ENCODE results near the gene DDC. TPM values are rescaled to one million over a fixed set of nuclear protein-coding genes. Genes with fewer than 3 reads are reported as not detected.
"Not testable (repeated sequence)": the region's sequence is repeated elsewhere in the genome, so short reads cannot be mapped to it uniquely, and the experiment has no call there.

DDC gene
- total RNA-seq, 2 donors from 2014 or later = 0.85 TPM; not detected in 1

DNA sequence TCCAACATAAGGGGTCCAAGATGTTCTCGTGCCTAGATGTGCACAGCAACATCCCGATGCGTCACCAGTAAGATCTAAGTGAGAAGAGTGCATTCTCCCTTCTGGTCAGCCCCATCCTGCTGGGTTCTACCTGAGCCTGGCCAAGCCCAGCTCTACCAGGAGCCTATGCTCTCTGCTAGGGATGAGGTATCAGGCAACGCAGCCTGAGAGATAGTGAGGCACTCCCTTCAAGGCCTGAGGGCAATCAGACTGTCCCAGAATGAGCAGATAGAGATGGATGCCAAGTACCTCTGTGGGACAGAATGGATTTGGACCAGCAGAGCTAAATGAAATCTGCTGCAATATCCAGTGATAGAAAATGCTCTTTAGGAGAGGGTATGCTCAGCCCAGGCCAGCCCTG, 26.7 kb downstream of the DDC start:
- TF ChIP-seq, protein P1, sequence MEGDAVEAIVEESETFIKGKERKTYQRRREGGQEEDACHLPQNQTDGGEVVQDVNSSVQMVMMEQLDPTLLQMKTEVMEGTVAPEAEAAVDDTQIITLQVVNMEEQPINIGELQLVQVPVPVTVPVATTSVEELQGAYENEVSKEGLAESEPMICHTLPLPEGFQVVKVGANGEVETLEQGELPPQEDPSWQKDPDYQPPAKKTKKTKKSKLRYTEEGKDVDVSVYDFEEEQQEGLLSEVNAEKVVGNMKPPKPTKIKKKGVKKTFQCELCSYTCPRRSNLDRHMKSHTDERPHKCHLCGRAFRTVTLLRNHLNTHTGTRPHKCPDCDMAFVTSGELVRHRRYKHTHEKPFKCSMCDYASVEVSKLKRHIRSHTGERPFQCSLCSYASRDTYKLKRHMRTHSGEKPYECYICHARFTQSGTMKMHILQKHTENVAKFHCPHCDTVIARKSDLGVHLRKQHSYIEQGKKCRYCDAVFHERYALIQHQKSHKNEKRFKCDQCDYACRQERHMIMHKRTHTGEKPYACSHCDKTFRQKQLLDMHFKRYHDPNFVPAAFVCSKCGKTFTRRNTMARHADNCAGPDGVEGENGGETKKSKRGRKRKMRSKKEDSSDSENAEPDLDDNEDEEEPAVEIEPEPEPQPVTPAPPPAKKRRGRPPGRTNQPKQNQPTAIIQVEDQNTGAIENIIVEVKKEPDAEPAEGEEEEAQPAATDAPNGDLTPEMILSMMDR (IDR thresholded peaks at IDR 0.05) = no peak
- Histone ChIP-seq H3K9me3 (no peaks in the 10 kb centered on the region), H3K27me3 (replicated peaks; ENCODE audit: insufficient read depth) (no peaks in the 10 kb centered on the region), H3K4me1 (ENCODE audit: control insufficient read depth in 1 of 2, low read depth in 2 of 2) (no peaks in the 10 kb centered on the region), H3K36me3 (no peaks in the 10 kb centered on the region), H3K4me3 (no peak overlapping the region), H3K27ac (no peak overlapping the region)
- no peak for ATAC-seq (ENCODE audit: insufficient number of reproducible peaks, low FRiP score, low read depth)
- DNase-seq (ENCODE audit: low spot score) = no peak

DNA sequence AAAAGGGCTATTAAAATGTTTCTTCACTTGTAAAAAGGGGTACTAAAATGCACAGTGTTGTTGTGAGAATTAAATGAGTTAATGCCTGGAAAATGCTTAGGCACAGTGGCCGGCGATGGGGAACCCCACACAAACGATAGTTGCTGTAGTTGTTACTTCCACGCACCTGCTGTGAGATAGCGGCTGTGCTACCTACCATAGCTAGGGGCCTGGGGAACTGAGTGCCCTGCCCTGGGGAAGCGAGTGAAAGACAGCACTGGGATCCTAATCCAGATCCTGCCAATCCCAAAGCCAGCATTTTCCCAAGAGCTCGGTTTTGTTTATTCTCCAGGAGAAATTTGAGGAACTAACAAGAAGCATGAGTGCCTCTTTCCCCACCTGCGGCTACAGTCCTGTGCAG, 27.8 kb downstream of the DDC start:
- Histone ChIP-seq H3K27me3 (replicated peaks; ENCODE audit: insufficient read depth) (no peaks in the 10 kb centered on the region), H3K4me3 (no peak overlapping the region), H3K36me3 (no peaks in the 10 kb centered on the region), H3K9me3 (no peaks in the 10 kb centered on the region), H3K27ac (no peak overlapping the region), H3K4me1 (ENCODE audit: control insufficient read depth in 1 of 2, low read depth in 2 of 2) (no peaks in the 10 kb centered on the region)
- no peak for DNase-seq (ENCODE audit: low spot score)
- ATAC-seq (ENCODE audit: insufficient number of reproducible peaks, low FRiP score, low read depth) = no peak
- TF ChIP-seq, protein P1 (IDR thresholded peaks at IDR 0.05) = no peak

DNA sequence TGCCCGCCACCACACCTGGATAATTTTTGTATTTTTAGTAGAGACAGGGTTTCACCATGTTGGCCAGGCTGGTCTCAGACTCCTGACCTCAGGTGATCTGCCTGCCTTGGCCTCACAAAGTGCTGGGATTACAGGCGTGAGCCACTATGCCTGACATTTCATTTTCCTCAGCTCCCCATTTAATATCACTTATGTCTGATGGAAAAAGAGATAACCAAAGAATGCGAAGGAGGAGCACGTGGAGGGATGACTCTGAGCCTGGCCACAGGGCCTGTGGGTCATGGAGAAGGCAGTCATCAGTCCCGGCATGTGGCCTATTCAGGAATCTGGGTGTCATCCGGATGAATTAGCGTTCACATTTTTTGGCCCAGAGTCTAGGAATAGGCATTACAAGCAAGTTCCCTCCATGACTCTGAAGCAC, 29.9 kb downstream of the DDC start:
- H3K27me3 ChIP-seq (replicated peaks; ENCODE audit: insufficient read depth); ATAC-seq (ENCODE audit: insufficient number of reproducible peaks, low FRiP score, low read depth); H3K36me3 ChIP-seq; H3K4me3 ChIP-seq; DNase-seq (ENCODE audit: low spot score); H3K4me1 ChIP-seq (ENCODE audit: control insufficient read depth in 1 of 2, low read depth in 2 of 2); H3K9me3 ChIP-seq; H3K27ac ChIP-seq: not testable (repeated sequence)

DNA sequence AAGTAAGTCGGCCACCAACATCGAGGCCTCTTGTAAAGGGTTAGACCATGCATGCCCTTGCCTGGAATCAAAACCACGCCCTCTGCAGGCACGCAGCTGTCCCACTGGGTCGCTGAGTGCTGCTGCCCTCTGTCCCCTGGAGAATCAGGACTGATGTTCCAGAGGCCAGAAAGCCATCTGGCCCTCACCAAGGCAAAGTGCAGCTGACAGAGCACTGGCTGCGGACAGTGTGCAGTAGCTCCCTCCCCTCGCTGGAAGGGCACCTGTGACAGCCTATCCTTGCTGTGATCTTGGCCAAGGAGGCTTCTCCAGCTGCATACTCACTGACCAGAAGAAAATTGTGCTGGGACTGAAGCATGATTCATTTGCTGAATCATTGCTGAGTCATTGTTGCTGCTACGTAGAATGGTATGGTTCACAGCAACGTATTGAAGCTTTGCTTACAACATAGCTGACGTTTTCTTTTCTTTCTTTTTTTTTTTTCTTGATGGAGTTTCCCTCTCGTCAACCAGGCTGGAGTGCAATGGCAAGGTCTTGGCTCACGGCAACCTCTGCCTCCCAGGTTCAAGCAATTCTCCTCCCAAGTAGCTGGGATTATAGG, 30.4 kb downstream of the DDC start:
- Histone ChIP-seq H3K27ac (no peak overlapping the region), H3K9me3 (no peaks in the 10 kb centered on the region), H3K4me1 (ENCODE audit: control insufficient read depth in 1 of 2, low read depth in 2 of 2) (no peaks in the 10 kb centered on the region), H3K36me3 (no peaks in the 10 kb centered on the region), H3K4me3 (no peak overlapping the region), H3K27me3 (replicated peaks; ENCODE audit: insufficient read depth) (no peaks in the 10 kb centered on the region)
- TF ChIP-seq, protein P1 (IDR thresholded peaks at IDR 0.05) = no peak
- DNase-seq (ENCODE audit: low spot score) (no peak), ATAC-seq (ENCODE audit: insufficient number of reproducible peaks, low FRiP score, low read depth) (peak; percentile 60)

DNA sequence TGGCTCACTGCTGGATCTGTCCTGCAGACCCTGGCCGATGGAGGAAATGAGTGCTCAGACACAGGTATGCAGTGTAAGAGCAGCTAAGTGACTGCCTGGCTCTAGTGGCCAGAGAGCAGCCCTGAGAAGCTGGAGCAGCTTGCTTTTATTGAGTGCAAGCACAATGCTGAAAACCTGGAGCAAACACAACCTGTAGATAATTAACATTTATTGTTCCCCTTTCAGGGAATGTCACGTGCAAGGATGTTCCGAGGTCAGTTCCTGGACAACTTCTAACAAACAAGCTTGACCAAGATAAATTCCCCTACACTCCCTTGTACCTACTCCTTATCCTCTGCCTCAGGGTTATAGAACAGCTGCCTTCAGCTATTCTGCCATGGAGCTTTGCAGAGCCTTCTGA, 31.3 kb downstream of the DDC start:
- no peaks in the 10 kb centered on the region for H3K27me3 ChIP-seq (replicated peaks; ENCODE audit: insufficient read depth)
- H3K36me3 ChIP-seq = no peaks in the 10 kb centered on the region
- H3K4me3 ChIP-seq = no peak overlapping the region
- no peaks in the 10 kb centered on the region for H3K4me1 ChIP-seq (ENCODE audit: control insufficient read depth in 1 of 2, low read depth in 2 of 2)
- DNase-seq (ENCODE audit: low spot score) (no peak), ATAC-seq (ENCODE audit: insufficient number of reproducible peaks, low FRiP score, low read depth) (no peak)
- no peaks in the 10 kb centered on the region for H3K9me3 ChIP-seq
- H3K27ac ChIP-seq = no peak overlapping the region
- TF ChIP-seq, protein P1 (IDR thresholded peaks at IDR 0.05) = no peak

DNA sequence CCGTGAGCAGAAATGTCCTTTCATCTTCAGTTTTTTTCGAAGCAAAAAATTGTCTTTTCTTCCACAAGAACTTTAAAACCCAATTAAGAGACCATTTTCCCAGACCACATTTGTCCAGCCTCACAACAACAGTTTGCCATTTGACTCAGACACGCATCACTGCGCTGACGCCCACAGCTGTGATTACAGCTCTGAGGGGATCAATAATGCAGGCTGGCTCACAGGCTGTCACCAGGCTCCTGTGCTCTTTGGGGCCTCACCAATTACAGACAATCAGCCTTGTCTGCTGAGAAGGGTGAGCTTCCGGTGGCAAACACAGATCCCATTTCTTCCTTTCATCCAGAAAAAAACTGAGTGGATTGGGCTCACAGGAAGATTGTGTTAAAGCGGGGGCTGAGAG, 33.3 kb downstream of the DDC start:
- DNase-seq (ENCODE audit: low spot score) = no peak
- TF ChIP-seq, protein P1 (IDR thresholded peaks at IDR 0.05) = no peak

More for the DNA sequence above, 33.3 kb downstream of the DDC start:
- no peak overlapping the region for H3K4me3 ChIP-seq
- H3K27ac ChIP-seq = no peak overlapping the region
- ATAC-seq (ENCODE audit: insufficient number of reproducible peaks, low FRiP score, low read depth) = no peak
- H3K27me3 ChIP-seq (replicated peaks; ENCODE audit: insufficient read depth) = no peaks in the 10 kb centered on the region
- no peaks in the 10 kb centered on the region for H3K9me3 ChIP-seq
- H3K36me3 ChIP-seq = no peaks in the 10 kb centered on the region
- H3K4me1 ChIP-seq (ENCODE audit: control insufficient read depth in 1 of 2, low read depth in 2 of 2) = no peaks in the 10 kb centered on the region

Data from thoracic aorta (tissue), 2 donors.